ENCODE results near the gene TMEM178B.

- TF ChIP-seq POLR2A (IDR thresholded peaks at IDR 0.05; ENCODE audit: low read length), result no peak
- no peak for TF ChIP-seq GATA1 (IDR thresholded peaks at IDR 0.05; ENCODE audit: low read depth, low read length)
These were observed 212.7 kb downstream of the TMEM178B start for GRCh38 chr7:141286522-141286921.
